ENCODE measurements around the gene ACP6. TPM values are rescaled to one million over a fixed set of nuclear protein-coding genes. Genes with fewer than 3 reads are reported as not detected.

Gene ACP6
- total RNA-seq, 1 experiment from 2014 or later = 12.0 TPM

DNA sequence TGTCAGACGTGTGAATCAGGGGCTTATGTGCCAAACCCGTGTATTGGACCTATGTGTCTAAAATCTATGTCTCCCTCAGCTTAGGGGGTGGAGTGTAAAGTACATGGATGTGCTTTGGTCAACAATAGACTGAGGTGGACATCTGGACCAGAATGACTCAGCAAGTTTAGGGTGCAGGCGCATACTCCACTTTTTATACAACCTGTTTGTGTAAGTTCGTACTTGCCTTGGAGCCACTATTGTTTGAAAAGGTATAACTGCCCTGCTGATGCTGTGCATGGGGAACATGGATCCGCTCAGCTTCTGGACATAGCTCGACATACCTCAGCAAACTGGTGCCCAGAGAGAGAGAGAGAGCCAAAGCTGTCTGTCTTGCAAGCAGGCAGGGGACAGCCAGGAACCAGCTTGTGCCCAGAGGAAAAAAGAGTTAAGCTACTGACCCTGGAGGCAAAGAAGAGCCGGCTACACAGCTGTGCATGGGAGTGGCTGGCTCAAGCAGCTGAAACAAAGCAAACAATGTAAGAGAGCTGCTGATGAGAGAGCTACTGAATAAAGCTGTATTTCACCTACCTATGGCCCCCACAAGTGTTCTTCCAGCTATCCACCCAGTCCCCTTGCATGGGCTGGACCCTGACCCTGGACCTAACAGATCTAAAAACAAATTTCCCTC is 48.8 kb upstream of the ACP6 start:
- BruUV-seq (replicated peaks) = no TSS peak
- Histone ChIP-seq H3K27ac (ENCODE audit: low read length) (no peak overlapping the region), H3K27me3 (ENCODE audit: control insufficient read depth, insufficient read depth, low read length) (no peaks in the 10 kb centered on the region), H3K4me3 (ENCODE audit: low read depth in 2 of 2, low read length in 2 of 2) (no peak overlapping the region), H3K36me3 (ENCODE audit: control insufficient read depth, insufficient read depth, low read length) (no peaks in the 10 kb centered on the region), H3K4me1 (ENCODE audit: control insufficient read depth, insufficient read depth, low read length) (no peaks in the 10 kb centered on the region; the same call in 1 of the 2 replicates), H3K9me3 (ENCODE audit: control insufficient read depth, insufficient read depth, low read depth, low read length) (no peaks in the 10 kb centered on the region)
- TF ChIP-seq SIN3A (IDR thresholded peaks at IDR 0.05; ENCODE audit: borderline replicate concordance, insufficient read depth, low read depth, low read length) (no peak), TCF7L2 (IDR thresholded peaks at IDR 0.05; ENCODE audit: low read depth, low read length) (no peak), POLR2AphosphoS5 (IDR thresholded peaks at IDR 0.05; ENCODE audit: low read depth, low read length) (no peak), REST (IDR thresholded peaks at IDR 0.05; ENCODE audit: insufficient read depth in 1 of 2, low read depth in 2 of 2, low read length in 1 of 2) (no peak)
- TF ChIP-seq, protein P1, sequence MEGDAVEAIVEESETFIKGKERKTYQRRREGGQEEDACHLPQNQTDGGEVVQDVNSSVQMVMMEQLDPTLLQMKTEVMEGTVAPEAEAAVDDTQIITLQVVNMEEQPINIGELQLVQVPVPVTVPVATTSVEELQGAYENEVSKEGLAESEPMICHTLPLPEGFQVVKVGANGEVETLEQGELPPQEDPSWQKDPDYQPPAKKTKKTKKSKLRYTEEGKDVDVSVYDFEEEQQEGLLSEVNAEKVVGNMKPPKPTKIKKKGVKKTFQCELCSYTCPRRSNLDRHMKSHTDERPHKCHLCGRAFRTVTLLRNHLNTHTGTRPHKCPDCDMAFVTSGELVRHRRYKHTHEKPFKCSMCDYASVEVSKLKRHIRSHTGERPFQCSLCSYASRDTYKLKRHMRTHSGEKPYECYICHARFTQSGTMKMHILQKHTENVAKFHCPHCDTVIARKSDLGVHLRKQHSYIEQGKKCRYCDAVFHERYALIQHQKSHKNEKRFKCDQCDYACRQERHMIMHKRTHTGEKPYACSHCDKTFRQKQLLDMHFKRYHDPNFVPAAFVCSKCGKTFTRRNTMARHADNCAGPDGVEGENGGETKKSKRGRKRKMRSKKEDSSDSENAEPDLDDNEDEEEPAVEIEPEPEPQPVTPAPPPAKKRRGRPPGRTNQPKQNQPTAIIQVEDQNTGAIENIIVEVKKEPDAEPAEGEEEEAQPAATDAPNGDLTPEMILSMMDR (IDR thresholded peaks at IDR 0.05) = no peak
- intact Hi-C loops (cut with micrococcal nuclease; ENCODE audit: unreplicated experiment) (no loop called here), in situ Hi-C loops (cut with HindIII; ENCODE audit: low pct_unique_long_range_greater_than_20kb, low sequenced_read_pairs) (no loop called here)
- ChIA-PET POLR2A (no interaction called here), CTCF (no interaction called here)
- DNase-seq (ENCODE audit: low read depth, low spot score) (no peak), ATAC-seq (no peak)

GRCh38 chr1:147717706-147718097 is 47.4 kb upstream of the ACP6 start:
- H3K27ac ChIP-seq (ENCODE audit: low read length) = no peak overlapping the region
- no peaks in the 10 kb centered on the region for H3K9me3 ChIP-seq (ENCODE audit: control insufficient read depth, insufficient read depth, low read depth, low read length)
- H3K27me3 ChIP-seq (ENCODE audit: control insufficient read depth, insufficient read depth, low read length) = no peaks in the 10 kb centered on the region
- intact Hi-C loops (cut with micrococcal nuclease; ENCODE audit: unreplicated experiment) = loop anchor here (2.0 kb wide), 1 partner anchor 15 kb away; no protein-coding TSS in a partner anchor
- H3K36me3 ChIP-seq (ENCODE audit: control insufficient read depth, insufficient read depth, low read length) = no peaks in the 10 kb centered on the region
- no peak overlapping the region for H3K4me3 ChIP-seq (ENCODE audit: low read depth in 2 of 2, low read length in 2 of 2)
- in situ Hi-C loops (cut with HindIII; ENCODE audit: low pct_unique_long_range_greater_than_20kb, low sequenced_read_pairs) = no loop called here
- no TSS peak for BruUV-seq (replicated peaks)
- no peak for TF ChIP-seq TCF7L2 (IDR thresholded peaks at IDR 0.05; ENCODE audit: low read depth, low read length)
- TF ChIP-seq SIN3A (IDR thresholded peaks at IDR 0.05; ENCODE audit: borderline replicate concordance, insufficient read depth, low read depth, low read length) = no peak
- TF ChIP-seq, protein P1 (IDR thresholded peaks at IDR 0.05) = no peak
- TF ChIP-seq REST (IDR thresholded peaks at IDR 0.05; ENCODE audit: insufficient read depth in 1 of 2, low read depth in 2 of 2, low read length in 1 of 2) = no peak
- TF ChIP-seq POLR2AphosphoS5 (IDR thresholded peaks at IDR 0.05; ENCODE audit: low read depth, low read length) = no peak
- ATAC-seq = no peak; the same call in 1 of the 2 replicates
- DNase-seq (ENCODE audit: low read depth, low spot score) = no peak
- CTCF ChIA-PET = no interaction called here
- POLR2A ChIA-PET = no interaction called here
- no peaks in the 10 kb centered on the region; the same call in 1 of the 2 replicates for H3K4me1 ChIP-seq (ENCODE audit: control insufficient read depth, insufficient read depth, low read length)

Data from Panc1 (cell line).